OCI-LY1 (cell line): ENCODE results near the gene CEL.

Source experiments
- H2AFZ ChIP-seq: fragments of 200-600 bp; sonication (generic), shearing (Covaris generic); 2 replicates; pipeline ENCODE4 v1.6.0; 2014; ENCODE audit warnings: antibody characterized with exemption, mild to moderate bottlenecking, low read length
- H3F3A ChIP-seq: fragments of 200-600 bp; sonication (generic), shearing (Covaris generic); 2 replicates; pipeline ENCODE4 v1.6.0; 2014; ENCODE audit warnings: mild to moderate bottlenecking, antibody characterized with exemption, low read length, moderate library complexity; ENCODE audit not compliant: insufficient read depth
- H3K27ac ChIP-seq: fragments of 200-600 bp; sonication (generic); 2 replicates; pipeline ENCODE4 v1.5.1; 2014; ENCODE audit warnings: low read length, mixed run types, mild to moderate bottlenecking, low read depth; ENCODE audit not compliant: poor library complexity, severe bottlenecking
- H3K27me3 ChIP-seq: fragments of 200-600 bp; sonication (generic); 2 replicates; pipeline ENCODE4 v1.6.0; 2014; ENCODE audit warnings: antibody characterized with exemption, mild to moderate bottlenecking, low read length, moderate library complexity; ENCODE audit not compliant: insufficient read depth
- H3K36me3 ChIP-seq: fragments of 200-600 bp; sonication (generic); 2 replicates; pipeline ENCODE4 v1.6.1; 2014; ENCODE audit warnings: mild to moderate bottlenecking, antibody characterized with exemption, low read length, moderate library complexity, mixed read lengths; ENCODE audit not compliant: insufficient read depth
- H3K4me1 ChIP-seq: fragments of 200-600 bp; sonication (generic); 2 replicates; pipeline ENCODE4 v1.5.1; 2014; ENCODE audit warnings: mild to moderate bottlenecking, low read length, moderate library complexity; ENCODE audit not compliant: insufficient read depth, severe bottlenecking
- H3K4me2 ChIP-seq: fragments of 200-600 bp; sonication (generic), shearing (Covaris generic); 2 replicates; pipeline ENCODE4 v1.6.1; 2014; ENCODE audit warnings: low read length
- H3K4me3 ChIP-seq: fragments of 200-600 bp; sonication (generic); 2 replicates; pipeline ENCODE4 v1.5.1; 2014; ENCODE audit warnings: low read length, low read depth, mild to moderate bottlenecking, mixed read lengths; ENCODE audit not compliant: poor library complexity, severe bottlenecking
- H3K79me2 ChIP-seq: fragments of 200-600 bp; shearing (Covaris generic); 2 replicates; pipeline ENCODE4 v1.6.1; 2016; ENCODE audit warnings: mixed run types, low read length, mixed read lengths; ENCODE audit not compliant: insufficient read depth
- H3K9ac ChIP-seq: fragments of 200-600 bp; sonication (generic), shearing (Covaris generic); 2 replicates; pipeline ENCODE4 v1.6.1; 2014; ENCODE audit warnings: mild to moderate bottlenecking, low read length, mixed read lengths
- H3K9me2 ChIP-seq: fragments of 200-600 bp; sonication (generic), shearing (Covaris generic); 2 replicates; pipeline ENCODE4 v1.6.1; 2014; ENCODE audit warnings: low read depth, mild to moderate bottlenecking, low read length, mixed read lengths
- H3K9me3 ChIP-seq: fragments of 200-600 bp; shearing (Covaris generic); 2 replicates; pipeline ENCODE4 v1.6.1; 2014; ENCODE audit warnings: low read length, mixed read lengths
- H4K20me1 ChIP-seq: fragments of 200-600 bp; sonication (generic), shearing (Covaris generic); 2 replicates; pipeline ENCODE4 v1.6.0; 2016; ENCODE audit warnings: mild to moderate bottlenecking, low read length; ENCODE audit not compliant: insufficient read depth
- EZH2 ChIP-seq: fragments of 200-600 bp; sonication (generic), shearing (Covaris generic); IDR thresholded peaks from 2 replicates; pipeline ENCODE4 v1.8.0; 2017; ENCODE audit warnings: borderline replicate concordance, mixed run types, mild to moderate bottlenecking, antibody characterized with exemption, low read length, moderate library complexity, mixed read lengths
- TF ChIP-seq, protein P1 (sequence below): fragments of 200-600 bp; sonication (generic), shearing (Covaris generic); IDR thresholded peaks from 2 replicates; pipeline ENCODE4 v1.5.1; 2017; ENCODE audit warnings: mild to moderate bottlenecking, antibody characterized with exemption, low read length, moderate library complexity, mixed read lengths

CEL gene

DNA sequence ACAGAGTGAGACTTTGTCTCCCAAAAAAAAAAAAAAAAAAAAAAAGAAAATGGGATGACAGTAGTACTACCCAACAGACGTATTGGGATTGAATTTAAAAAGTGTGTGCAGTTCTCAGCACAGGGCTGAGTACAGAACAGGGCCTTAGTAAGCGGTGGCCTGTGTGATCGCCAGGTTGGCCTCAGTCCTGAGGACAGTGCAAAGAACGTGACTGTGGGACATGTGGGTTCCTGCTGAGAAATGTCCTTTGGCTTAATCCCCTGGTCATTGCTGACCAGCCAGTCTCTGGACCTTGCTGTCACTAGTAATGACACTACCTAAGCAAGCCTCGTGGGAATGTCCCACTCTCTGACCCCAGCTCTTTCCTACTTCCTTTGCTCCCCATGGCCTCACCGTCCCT is 17.7 kb upstream of the CEL start:
- Histone ChIP-seq H3K4me2 (no peak overlapping the region), H3K4me3 (no peak overlapping the region), H4K20me1 (no peaks in the 10 kb centered on the region), H3K79me2 (0 out of 2 replicates have a peak, but pooled peaks cover 2% of the 10 kb centered on the region), H2AFZ (no peak overlapping the region), H3K27ac (no peak overlapping the region), H3F3A (no peaks in the 10 kb centered on the region), H3K36me3 (peaks cover 71% of the 10 kb centered on the region), H3K27me3 (no peaks in the 10 kb centered on the region), H3K9me2 (no peaks in the 10 kb centered on the region), H3K9ac (no peak overlapping the region), H3K4me1 (no peaks in the 10 kb centered on the region), H3K9me3 (no peaks in the 10 kb centered on the region)
- TF ChIP-seq EZH2: no peak
- TF ChIP-seq, protein P1, sequence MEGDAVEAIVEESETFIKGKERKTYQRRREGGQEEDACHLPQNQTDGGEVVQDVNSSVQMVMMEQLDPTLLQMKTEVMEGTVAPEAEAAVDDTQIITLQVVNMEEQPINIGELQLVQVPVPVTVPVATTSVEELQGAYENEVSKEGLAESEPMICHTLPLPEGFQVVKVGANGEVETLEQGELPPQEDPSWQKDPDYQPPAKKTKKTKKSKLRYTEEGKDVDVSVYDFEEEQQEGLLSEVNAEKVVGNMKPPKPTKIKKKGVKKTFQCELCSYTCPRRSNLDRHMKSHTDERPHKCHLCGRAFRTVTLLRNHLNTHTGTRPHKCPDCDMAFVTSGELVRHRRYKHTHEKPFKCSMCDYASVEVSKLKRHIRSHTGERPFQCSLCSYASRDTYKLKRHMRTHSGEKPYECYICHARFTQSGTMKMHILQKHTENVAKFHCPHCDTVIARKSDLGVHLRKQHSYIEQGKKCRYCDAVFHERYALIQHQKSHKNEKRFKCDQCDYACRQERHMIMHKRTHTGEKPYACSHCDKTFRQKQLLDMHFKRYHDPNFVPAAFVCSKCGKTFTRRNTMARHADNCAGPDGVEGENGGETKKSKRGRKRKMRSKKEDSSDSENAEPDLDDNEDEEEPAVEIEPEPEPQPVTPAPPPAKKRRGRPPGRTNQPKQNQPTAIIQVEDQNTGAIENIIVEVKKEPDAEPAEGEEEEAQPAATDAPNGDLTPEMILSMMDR: no peak

DNA sequence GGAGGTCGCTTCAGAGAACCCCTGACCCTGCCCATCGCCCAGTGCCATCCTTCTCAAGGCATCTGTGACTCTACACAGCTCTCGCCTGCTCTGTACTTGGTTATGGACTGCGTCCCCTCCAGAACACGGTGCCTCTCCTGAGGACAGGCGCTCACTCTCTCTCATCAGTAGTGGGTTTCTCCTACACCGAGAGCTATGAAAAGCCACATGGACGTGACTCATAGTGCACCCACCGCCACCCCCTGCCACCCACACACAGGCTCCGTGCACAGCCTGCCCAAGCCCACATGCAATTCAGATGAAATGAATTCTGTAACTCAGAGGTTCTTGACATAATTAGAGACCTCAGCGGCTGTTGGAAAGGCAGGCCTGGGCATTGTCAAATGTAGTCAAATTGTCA is 17.1 kb upstream of the CEL start:
- H3K9ac ChIP-seq: no peak overlapping the region
- H3K27ac ChIP-seq: no peak overlapping the region

DNA sequence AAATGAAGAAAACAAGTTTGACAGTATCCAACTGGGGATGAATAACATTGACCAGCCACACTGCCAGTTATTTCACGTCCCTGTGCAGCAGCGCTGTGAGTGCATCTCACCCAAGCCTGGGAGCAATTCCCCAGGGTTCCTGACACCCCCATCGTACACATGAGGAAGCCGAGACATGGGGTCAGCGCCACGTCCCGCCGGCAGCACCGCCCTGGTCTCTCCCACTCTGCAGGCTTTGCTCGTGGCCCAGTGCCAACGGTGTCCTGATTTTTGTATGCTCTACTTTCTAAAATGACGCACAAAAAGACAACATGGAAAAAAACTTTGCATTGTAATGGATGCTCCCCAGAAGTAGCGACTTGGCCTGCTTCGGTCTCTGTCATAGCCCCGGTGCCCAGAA is 16.6 kb upstream of the CEL start:
- Histone ChIP-seq H3K27me3 (no peaks in the 10 kb centered on the region), H3K4me2 (no peak overlapping the region), H3K9me3 (no peaks in the 10 kb centered on the region), H4K20me1 (no peaks in the 10 kb centered on the region), H3K9ac (no peak overlapping the region), H3K4me1 (no peaks in the 10 kb centered on the region), H2AFZ (no peak overlapping the region), H3K9me2 (no peaks in the 10 kb centered on the region), H3K79me2 (no peaks in the 10 kb centered on the region), H3K4me3 (no peak overlapping the region), H3K27ac (no peak overlapping the region), H3K36me3 (peaks cover 81% of the 10 kb centered on the region), H3F3A (no peaks in the 10 kb centered on the region)
- TF ChIP-seq, protein P1: no peak
- TF ChIP-seq EZH2: no peak

More for the DNA sequence above, 17.1 kb upstream of the CEL start:
- peaks cover 77% of the 10 kb centered on the region for H3K36me3 ChIP-seq
- no peaks in the 10 kb centered on the region for H3K4me1 ChIP-seq
- H3F3A ChIP-seq: no peaks in the 10 kb centered on the region
- H3K79me2 ChIP-seq: no peaks in the 10 kb centered on the region
- no peaks in the 10 kb centered on the region for H4K20me1 ChIP-seq
- no peaks in the 10 kb centered on the region for H3K27me3 ChIP-seq
- no peak overlapping the region for H3K4me2 ChIP-seq
- H3K9me2 ChIP-seq: no peaks in the 10 kb centered on the region
- no peak overlapping the region for H2AFZ ChIP-seq
- H3K4me3 ChIP-seq: no peak overlapping the region
- no peaks in the 10 kb centered on the region for H3K9me3 ChIP-seq
- TF ChIP-seq, protein P1: no peak
- no peak for TF ChIP-seq EZH2
